Measurements from ENCODE around the gene POLG2.

The POLG2 gene

DNA sequence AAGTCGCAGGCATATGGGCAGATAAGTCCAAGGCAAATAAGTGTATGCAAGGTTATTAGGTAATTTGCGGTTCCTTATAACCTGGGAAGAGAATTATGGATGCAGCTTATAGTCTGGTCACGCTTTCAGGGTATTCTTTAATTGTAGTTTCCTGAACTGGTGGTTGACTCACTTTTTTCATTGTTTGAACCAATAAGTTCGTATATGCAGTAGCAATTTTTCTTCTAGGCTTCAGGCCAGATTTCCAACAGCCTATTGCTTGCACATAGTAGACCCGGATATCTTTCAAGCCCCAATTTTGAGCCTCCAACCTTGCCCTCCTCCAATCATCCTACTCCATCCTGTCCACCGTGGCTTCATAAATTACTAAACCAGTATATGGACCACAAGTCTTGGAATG is 22.7 kb upstream of the POLG2 start:
- Histone ChIP-seq H3K9ac (ENCODE audit: low read depth, low read length, poor library complexity, severe bottlenecking) (no peak overlapping the region), H3K79me2 (ENCODE audit: insufficient read depth, low read length) (peaks cover 38% of the 10 kb centered on the region), H3K27me3 (ENCODE audit: insufficient read depth, low read length, poor library complexity, severe bottlenecking) (no peaks in the 10 kb centered on the region), H3K36me3 (ENCODE audit: insufficient read depth, low read length) (peaks cover 88% of the 10 kb centered on the region), H3K4me3 (ENCODE audit: low read length, poor library complexity, severe bottlenecking) (no peak overlapping the region), H3K9me2 (replicated peaks; ENCODE audit: low read depth, low read length) (no peaks in the 10 kb centered on the region), H3F3A (ENCODE audit: low read depth) (no peaks in the 10 kb centered on the region), H4K20me1 (ENCODE audit: insufficient read depth, low read length, poor library complexity, severe bottlenecking) (peaks cover 9% of the 10 kb centered on the region), H3K4me2 (ENCODE audit: low read depth, low read length, poor library complexity, severe bottlenecking) (no peak overlapping the region), H2AFZ (ENCODE audit: low read length) (no peak overlapping the region), H3K9me3 (ENCODE audit: insufficient read depth, low read depth, low read length) (no peaks in the 10 kb centered on the region), H3K4me1 (ENCODE audit: insufficient read depth, low read length, poor library complexity, severe bottlenecking) (peaks cover 11% of the 10 kb centered on the region)
- TF ChIP-seq, protein P1, sequence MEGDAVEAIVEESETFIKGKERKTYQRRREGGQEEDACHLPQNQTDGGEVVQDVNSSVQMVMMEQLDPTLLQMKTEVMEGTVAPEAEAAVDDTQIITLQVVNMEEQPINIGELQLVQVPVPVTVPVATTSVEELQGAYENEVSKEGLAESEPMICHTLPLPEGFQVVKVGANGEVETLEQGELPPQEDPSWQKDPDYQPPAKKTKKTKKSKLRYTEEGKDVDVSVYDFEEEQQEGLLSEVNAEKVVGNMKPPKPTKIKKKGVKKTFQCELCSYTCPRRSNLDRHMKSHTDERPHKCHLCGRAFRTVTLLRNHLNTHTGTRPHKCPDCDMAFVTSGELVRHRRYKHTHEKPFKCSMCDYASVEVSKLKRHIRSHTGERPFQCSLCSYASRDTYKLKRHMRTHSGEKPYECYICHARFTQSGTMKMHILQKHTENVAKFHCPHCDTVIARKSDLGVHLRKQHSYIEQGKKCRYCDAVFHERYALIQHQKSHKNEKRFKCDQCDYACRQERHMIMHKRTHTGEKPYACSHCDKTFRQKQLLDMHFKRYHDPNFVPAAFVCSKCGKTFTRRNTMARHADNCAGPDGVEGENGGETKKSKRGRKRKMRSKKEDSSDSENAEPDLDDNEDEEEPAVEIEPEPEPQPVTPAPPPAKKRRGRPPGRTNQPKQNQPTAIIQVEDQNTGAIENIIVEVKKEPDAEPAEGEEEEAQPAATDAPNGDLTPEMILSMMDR (conservative IDR thresholded peaks at IDR 0.05; ENCODE audit: low read length): no peak
- TF ChIP-seq EZH2phosphoT487 (IDR thresholded peaks at IDR 0.05; ENCODE audit: borderline replicate concordance): no peak

DNA sequence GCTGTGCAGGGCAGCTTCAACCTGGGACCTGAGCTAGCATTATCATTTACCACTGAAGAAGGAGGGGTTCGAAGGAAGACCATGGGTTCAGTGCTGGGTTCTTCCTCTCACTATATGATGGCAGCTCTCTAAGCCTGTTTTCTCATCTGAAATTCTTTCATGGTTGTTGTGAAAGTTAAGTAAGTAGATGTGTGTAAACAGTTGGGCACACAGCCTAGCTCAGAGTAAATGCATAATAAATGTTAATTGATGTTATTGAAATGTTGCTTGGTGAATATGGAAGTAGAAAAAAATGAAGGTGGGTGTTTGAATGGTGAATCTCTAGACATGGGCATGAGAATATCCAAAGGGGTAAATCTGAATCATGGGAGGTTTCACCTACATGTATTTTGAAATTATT is 19.0 kb upstream of the POLG2 start:
- TF ChIP-seq, protein P1 (conservative IDR thresholded peaks at IDR 0.05; ENCODE audit: low read length): no peak
- no peak for TF ChIP-seq EZH2phosphoT487 (IDR thresholded peaks at IDR 0.05; ENCODE audit: borderline replicate concordance)
- Histone ChIP-seq H3K4me2 (ENCODE audit: low read depth, low read length, poor library complexity, severe bottlenecking) (peak overlapping the region; percentile 33), H3K79me2 (ENCODE audit: insufficient read depth, low read length) (peaks cover 65% of the 10 kb centered on the region)

DNA sequence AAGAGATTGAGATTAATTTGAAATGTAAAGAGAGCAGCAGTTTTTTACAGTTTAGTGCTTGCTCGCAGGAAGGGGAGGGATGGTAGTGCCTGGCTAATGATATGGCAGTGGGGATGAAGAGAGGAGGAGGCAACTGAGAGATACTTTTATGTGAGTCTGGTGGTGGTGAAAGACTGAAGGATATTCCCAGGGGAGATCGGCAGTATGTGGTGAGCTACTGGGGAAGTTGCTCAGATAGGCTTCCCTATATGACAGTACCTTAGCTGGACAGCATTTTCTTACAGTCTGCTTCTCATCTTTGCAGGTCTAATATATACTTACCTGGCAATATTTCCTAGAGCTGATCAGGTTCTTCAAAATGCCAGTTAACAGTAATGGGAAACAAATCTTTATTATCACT is 18.6 kb upstream of the POLG2 start:
- peaks cover 69% of the 10 kb centered on the region for H3K79me2 ChIP-seq (ENCODE audit: insufficient read depth, low read length)
- H4K20me1 ChIP-seq (ENCODE audit: insufficient read depth, low read length, poor library complexity, severe bottlenecking): peaks cover 33% of the 10 kb centered on the region
- TF ChIP-seq, protein P1 (conservative IDR thresholded peaks at IDR 0.05; ENCODE audit: low read length): no peak
- no peak overlapping the region for H2AFZ ChIP-seq (ENCODE audit: low read length)
- H3K9me3 ChIP-seq (ENCODE audit: insufficient read depth, low read depth, low read length): no peaks in the 10 kb centered on the region
- peaks cover 30% of the 10 kb centered on the region for H3K4me1 ChIP-seq (ENCODE audit: insufficient read depth, low read length, poor library complexity, severe bottlenecking)
- H3K4me3 ChIP-seq (ENCODE audit: low read length, poor library complexity, severe bottlenecking): peak overlapping the region; percentile 2
- H3K4me2 ChIP-seq (ENCODE audit: low read depth, low read length, poor library complexity, severe bottlenecking): peak overlapping the region; percentile 33
- H3K36me3 ChIP-seq (ENCODE audit: insufficient read depth, low read length): peaks cover 80% of the 10 kb centered on the region
- H3K27me3 ChIP-seq (ENCODE audit: insufficient read depth, low read length, poor library complexity, severe bottlenecking): no peaks in the 10 kb centered on the region
- H3F3A ChIP-seq (ENCODE audit: low read depth): no peaks in the 10 kb centered on the region
- no peaks in the 10 kb centered on the region for H3K9me2 ChIP-seq (replicated peaks; ENCODE audit: low read depth, low read length)
- no peak overlapping the region for H3K9ac ChIP-seq (ENCODE audit: low read depth, low read length, poor library complexity, severe bottlenecking)

More for the DNA sequence above, 19.0 kb upstream of the POLG2 start:
- H3K27me3 ChIP-seq (ENCODE audit: insufficient read depth, low read length, poor library complexity, severe bottlenecking): no peaks in the 10 kb centered on the region
- peak overlapping the region; percentile 2 for H3K4me3 ChIP-seq (ENCODE audit: low read length, poor library complexity, severe bottlenecking)
- H3K36me3 ChIP-seq (ENCODE audit: insufficient read depth, low read length): peaks cover 84% of the 10 kb centered on the region
- H3K9me2 ChIP-seq (replicated peaks; ENCODE audit: low read depth, low read length): no peaks in the 10 kb centered on the region
- no peak overlapping the region for H3K9ac ChIP-seq (ENCODE audit: low read depth, low read length, poor library complexity, severe bottlenecking)
- H3K9me3 ChIP-seq (ENCODE audit: insufficient read depth, low read depth, low read length): no peaks in the 10 kb centered on the region
- no peak overlapping the region for H2AFZ ChIP-seq (ENCODE audit: low read length)
- peaks cover 33% of the 10 kb centered on the region for H4K20me1 ChIP-seq (ENCODE audit: insufficient read depth, low read length, poor library complexity, severe bottlenecking)
- H3K4me1 ChIP-seq (ENCODE audit: insufficient read depth, low read length, poor library complexity, severe bottlenecking): peaks cover 30% of the 10 kb centered on the region
- no peaks in the 10 kb centered on the region for H3F3A ChIP-seq (ENCODE audit: low read depth)
